HG03280 (cell line): Measurements from ENCODE around the gene GMNN.

Source experiments
- ATAC-seq: cut with Tn5 transposase; IDR thresholded peaks from one replicate; pipeline ENCODE4 v1.9.1; 2021; ENCODE audit warnings: mild to moderate bottlenecking, moderate library complexity; ENCODE audit not compliant: unreplicated experiment

The GMNN gene

GRCh38 chr6:24799541-24799915, 24.8 kb downstream of the GMNN start:
- ATAC-seq, result no peak

- no peak for ATAC-seq
Measured at GRCh38 chr6:24802271-24803059, 27.7 kb downstream of the GMNN start.

DNA sequence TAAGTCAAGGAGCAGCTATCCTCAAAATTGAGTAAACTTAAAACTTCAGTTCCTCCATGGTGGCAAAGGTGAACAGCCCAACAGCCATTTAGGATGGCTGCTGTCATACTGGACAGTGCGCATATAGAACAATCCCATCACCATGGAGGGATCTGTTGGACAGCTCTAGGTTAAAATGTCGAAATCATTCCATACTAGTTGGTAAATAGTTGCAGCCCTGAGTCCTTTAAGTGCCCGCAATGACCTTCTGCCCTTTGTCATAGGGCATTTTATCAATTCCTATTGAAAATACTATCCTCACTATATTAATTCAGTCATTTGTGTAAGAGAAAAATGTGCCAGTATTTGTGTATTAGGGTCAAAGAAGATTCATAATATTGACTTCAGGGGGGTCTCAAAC, 32.8 kb downstream of the GMNN start:
- ATAC-seq, result no peak

DNA sequence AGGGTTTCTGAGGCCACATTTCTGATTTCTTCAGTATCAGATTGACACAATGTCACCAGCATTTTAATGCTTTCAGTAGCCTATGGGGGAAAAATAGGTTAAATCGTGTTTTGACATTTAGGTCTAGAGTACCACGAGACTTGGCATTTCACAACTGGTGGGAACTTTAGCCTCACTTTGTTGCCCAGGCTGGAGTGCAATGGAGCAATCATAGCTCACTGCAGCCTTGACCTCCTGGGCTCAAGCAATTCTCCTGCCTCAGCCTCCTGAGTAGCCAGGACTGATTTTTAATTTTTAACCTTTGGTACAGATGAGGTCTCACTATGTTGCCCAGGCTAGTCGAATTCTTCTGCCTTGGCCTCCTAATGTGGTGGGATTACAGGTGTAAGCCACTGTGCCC, 35.0 kb downstream of the GMNN start:
- no peak for ATAC-seq

GRCh38 chr6:24818346-24818745, 43.6 kb downstream of the GMNN start:
- no peak for ATAC-seq

GRCh38 chr6:24821860-24822444, 47.2 kb downstream of the GMNN start:
- ATAC-seq, result no peak

GRCh38 chr6:24822696-24823095, 48.0 kb downstream of the GMNN start:
- ATAC-seq, result no peak

GRCh38 chr6:24823185-24823584, 48.4 kb downstream of the GMNN start:
- ATAC-seq, result no peak

- no peak for ATAC-seq
Measured at GRCh38 chr6:24824142-24824938, 49.6 kb downstream of the GMNN start.

- ATAC-seq, result no peak
Measured at GRCh38 chr6:24825130-24825630, 50.4 kb downstream of the GMNN start.

GRCh38 chr6:24827162-24827561, 52.4 kb downstream of the GMNN start:
- no peak for ATAC-seq

- no peak for ATAC-seq
Measured at GRCh38 chr6:24827970-24828369, 53.2 kb downstream of the GMNN start.

- no peak for ATAC-seq
Measured at GRCh38 chr6:24829657-24830056, 54.9 kb downstream of the GMNN start.

- ATAC-seq, result no peak
Measured at GRCh38 chr6:24831771-24832716, 57.3 kb downstream of the GMNN start.

DNA sequence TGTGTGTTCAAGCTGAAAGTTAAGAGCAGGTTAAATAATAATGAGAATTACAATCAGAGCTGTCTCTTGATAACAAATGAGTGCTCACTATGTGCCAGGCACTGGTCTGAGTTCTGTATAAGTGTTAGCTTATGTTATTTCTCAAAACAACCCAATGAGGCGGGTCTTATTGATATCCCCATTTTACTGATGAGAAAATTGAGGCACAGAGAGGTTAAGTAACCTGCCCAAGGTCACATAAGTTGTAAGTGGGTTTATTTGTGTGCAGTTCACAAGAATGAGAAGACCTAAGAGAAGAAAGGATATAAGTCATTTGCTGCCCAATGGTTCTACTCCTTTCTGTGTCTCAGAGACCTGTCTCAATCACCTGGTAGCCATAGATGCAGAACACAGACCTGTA, 58.1 kb downstream of the GMNN start:
- no peak for ATAC-seq

DNA sequence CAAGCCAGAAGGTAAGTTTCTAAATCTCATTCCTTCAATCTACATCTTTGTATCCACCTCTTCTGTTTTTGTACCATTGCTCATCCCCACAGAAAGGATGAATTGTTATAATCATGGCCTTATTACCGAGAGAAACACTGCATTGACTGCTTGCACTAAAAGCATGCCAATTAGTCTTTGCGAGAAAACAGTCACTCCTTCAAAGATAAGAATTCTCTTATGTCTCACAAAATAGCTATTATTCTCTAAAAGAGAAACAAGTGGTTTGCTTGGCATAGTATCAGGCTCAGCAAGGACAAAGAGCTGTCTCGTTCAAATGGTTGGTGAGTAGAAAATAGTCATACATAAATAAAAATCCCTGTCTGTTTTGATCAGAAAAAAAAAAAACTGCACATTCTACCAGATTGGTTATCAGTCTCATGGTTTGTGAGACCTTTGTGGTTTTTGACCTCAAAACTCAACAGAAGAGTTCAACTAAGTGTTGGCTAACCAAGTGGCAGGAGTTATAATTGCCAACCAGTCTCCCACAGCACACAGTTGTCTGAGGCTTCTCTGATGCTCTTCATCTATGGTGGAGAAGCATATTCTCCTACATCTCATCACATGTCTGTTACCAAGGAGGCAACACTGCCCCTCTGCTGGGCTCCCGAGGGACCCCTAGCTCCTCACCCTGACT, 59.1 kb downstream of the GMNN start:
- no peak for ATAC-seq
